ENCODE measurements around the gene SMIM38. TPM values are rescaled to one million over a fixed set of nuclear protein-coding genes. Genes with fewer than 3 reads are reported as not detected.

SMIM38 gene
- total RNA-seq, 1 donor from 2014 or later: not detected

DNA sequence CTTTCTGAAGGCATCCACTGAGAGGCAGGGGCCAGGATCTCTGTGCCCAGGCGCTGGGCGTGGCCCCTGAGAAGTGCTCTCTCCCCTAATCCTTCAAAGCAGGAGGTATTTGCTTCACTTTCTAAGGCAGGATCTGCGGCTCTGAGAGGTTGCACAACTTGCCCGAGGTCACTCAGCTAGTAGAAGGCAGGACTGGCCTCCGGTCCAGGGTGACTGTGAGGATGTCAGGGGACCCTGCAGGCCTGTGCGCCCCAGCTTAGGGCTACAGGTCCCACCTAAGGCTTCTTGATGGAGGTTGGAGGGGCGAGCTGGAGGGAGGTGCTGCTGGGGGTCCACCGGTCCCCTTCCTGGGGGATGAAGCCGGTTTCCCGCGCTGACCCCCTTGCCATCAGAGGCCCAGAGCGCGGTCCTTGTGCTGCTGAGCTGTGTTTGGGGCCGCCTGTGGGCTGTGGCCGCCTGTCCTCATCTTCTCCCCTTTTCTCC lies 979 bp downstream of the SMIM38 start:
- Histone ChIP-seq H3K36me3 (ENCODE audit: insufficient read depth, low read length) (no peaks in the 10 kb centered on the region), H2AFZ (ENCODE audit: low read depth, low read length) (peak overlapping the region; percentile 82), H3K27ac (ENCODE audit: low read depth, low read length) (peak overlapping the region; percentile 56), H3K4me3 (ENCODE audit: insufficient read depth, low read depth, low read length) (no peak overlapping the region), H3K4me1 (ENCODE audit: insufficient read depth, low read length) (peaks cover 34% of the 10 kb centered on the region), H3K27me3 (ENCODE audit: insufficient read depth, low read length) (no peaks in the 10 kb centered on the region), H3K79me2 (ENCODE audit: insufficient read depth, low read length) (no peaks in the 10 kb centered on the region), H4K20me1 (ENCODE audit: insufficient read depth, low read length) (no peaks in the 10 kb centered on the region), H3K4me2 (ENCODE audit: low read length) (peak overlapping the region; percentile 71), H3K9ac (ENCODE audit: low read length) (peak overlapping the region; percentile 70), H3K9me3 (ENCODE audit: insufficient read depth, low read depth, low read length) (no peaks in the 10 kb centered on the region)
- no peak for FAIRE-seq
- Mint-ChIP-seq H3K27ac (ENCODE audit: unreplicated experiment) (no peak overlapping the region), H3K36me3 (ENCODE audit: low read depth, unreplicated experiment) (no peaks in the 10 kb centered on the region), H3K27me3 (ENCODE audit: low read depth, unreplicated experiment) (peaks cover 45% of the 10 kb centered on the region), H3K4me3 (ENCODE audit: unreplicated experiment) (no peak overlapping the region), H3K4me1 (ENCODE audit: low read depth, unreplicated experiment) (peaks cover 2% of the 10 kb centered on the region), H3K9me3 (ENCODE audit: unreplicated experiment) (no peaks in the 10 kb centered on the region)
- TF ChIP-seq CTCF (IDR thresholded peaks at IDR 0.05; ENCODE audit: insufficient read depth, low read depth, low read length): no peak
- no peak for TF ChIP-seq EZH2 (IDR thresholded peaks at IDR 0.05; ENCODE audit: insufficient read depth, low read length)
- no peak for DNase-seq (ENCODE audit: low read depth)

- Histone ChIP-seq H3K27ac (ENCODE audit: low read depth, low read length) (peak overlapping the region; percentile 56), H3K4me2 (ENCODE audit: low read length) (peak overlapping the region; percentile 71)
Measured at GRCh38 chr11:69157156-69157821, 1.6 kb downstream of the SMIM38 start.

More at GRCh38 chr11:69157156-69157821, 1.6 kb downstream of the SMIM38 start:
- peaks cover 2% of the 10 kb centered on the region for H3K4me1 Mint-ChIP-seq (ENCODE audit: low read depth, unreplicated experiment)
- Histone ChIP-seq H3K9ac (ENCODE audit: low read length) (peak overlapping the region; percentile 70), H3K36me3 (ENCODE audit: insufficient read depth, low read length) (no peaks in the 10 kb centered on the region), H4K20me1 (ENCODE audit: insufficient read depth, low read length) (no peaks in the 10 kb centered on the region), H2AFZ (ENCODE audit: low read depth, low read length) (peak overlapping the region; percentile 82), H3K4me1 (ENCODE audit: insufficient read depth, low read length) (peaks cover 34% of the 10 kb centered on the region), H3K4me3 (ENCODE audit: insufficient read depth, low read depth, low read length) (no peak overlapping the region), H3K9me3 (ENCODE audit: insufficient read depth, low read depth, low read length) (no peaks in the 10 kb centered on the region), H3K79me2 (ENCODE audit: insufficient read depth, low read length) (no peaks in the 10 kb centered on the region), H3K27me3 (ENCODE audit: insufficient read depth, low read length) (no peaks in the 10 kb centered on the region)
- no peaks in the 10 kb centered on the region for H3K9me3 Mint-ChIP-seq (ENCODE audit: unreplicated experiment)
- peaks cover 46% of the 10 kb centered on the region for H3K27me3 Mint-ChIP-seq (ENCODE audit: low read depth, unreplicated experiment)
- FAIRE-seq: no peak
- TF ChIP-seq CTCF (IDR thresholded peaks at IDR 0.05; ENCODE audit: insufficient read depth, low read depth, low read length): no peak
- no peak for TF ChIP-seq EZH2 (IDR thresholded peaks at IDR 0.05; ENCODE audit: insufficient read depth, low read length)
- H3K4me3 Mint-ChIP-seq (ENCODE audit: unreplicated experiment): no peak overlapping the region
- no peaks in the 10 kb centered on the region for H3K36me3 Mint-ChIP-seq (ENCODE audit: low read depth, unreplicated experiment)
- peak; percentile 69 for DNase-seq (ENCODE audit: low read depth)
- no peak overlapping the region for H3K27ac Mint-ChIP-seq (ENCODE audit: unreplicated experiment)
